Midbrain (tissue), 1 donor: ENCODE measurements around the gene CLCN7.
"Not testable (repeated sequence)": the region's sequence is repeated elsewhere in the genome, so short reads cannot be mapped to it uniquely, and the experiment has no call there.

Experiments used
- DNase-seq: peaks from one replicate; lab custom pipeline; 2025; lab: John Stamatoyannopoulos, UW

CLCN7 gene

GRCh38 chr16:1487395-1488053 is 12.7 kb upstream of the CLCN7 start:
- DNase-seq = no peak

DNA sequence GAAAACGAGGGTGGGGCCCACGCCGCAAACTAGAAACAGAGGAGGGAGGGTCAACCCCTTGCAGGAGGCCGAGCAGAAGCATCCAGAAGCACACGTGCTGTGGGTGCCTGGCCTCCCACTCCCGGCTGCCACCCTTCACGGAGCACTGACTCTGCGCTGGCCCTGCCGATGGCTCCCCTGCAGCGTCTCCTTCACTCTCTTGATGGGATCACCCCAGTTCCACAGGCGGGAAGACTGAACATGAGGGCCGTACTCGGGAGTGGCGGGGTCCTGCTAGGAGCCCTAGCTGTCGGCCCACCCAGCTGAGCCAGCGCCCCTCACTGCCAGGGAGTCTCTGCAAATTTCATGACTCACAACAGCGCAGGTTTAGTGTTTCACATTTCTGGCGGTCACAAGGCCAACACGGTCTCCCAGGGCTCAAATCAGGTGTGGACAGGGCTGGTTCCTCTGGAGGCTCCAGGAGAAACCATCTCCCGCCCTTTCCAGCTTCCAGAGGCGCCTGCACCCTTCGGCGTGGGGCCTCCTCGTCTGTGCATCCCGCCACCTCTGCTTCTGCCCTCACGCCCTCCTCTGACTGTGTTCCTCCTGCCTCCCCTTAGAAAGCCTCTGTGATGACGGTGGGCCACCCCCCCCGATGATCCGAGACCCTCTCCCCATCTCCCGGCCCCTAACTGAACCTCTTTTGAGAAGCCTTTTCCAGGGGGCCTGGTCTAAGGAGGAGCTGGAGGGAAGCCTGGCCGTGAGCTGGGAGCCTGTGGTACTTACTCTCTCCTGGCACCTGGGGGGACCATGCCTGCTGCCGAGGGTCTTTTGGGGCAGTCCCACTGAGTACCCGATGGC is 11.9 kb upstream of the CLCN7 start:
- DNase-seq = no peak

- DNase-seq = no peak
Measured at GRCh38 chr16:1485847-1486496, 11.1 kb upstream of the CLCN7 start.

DNA sequence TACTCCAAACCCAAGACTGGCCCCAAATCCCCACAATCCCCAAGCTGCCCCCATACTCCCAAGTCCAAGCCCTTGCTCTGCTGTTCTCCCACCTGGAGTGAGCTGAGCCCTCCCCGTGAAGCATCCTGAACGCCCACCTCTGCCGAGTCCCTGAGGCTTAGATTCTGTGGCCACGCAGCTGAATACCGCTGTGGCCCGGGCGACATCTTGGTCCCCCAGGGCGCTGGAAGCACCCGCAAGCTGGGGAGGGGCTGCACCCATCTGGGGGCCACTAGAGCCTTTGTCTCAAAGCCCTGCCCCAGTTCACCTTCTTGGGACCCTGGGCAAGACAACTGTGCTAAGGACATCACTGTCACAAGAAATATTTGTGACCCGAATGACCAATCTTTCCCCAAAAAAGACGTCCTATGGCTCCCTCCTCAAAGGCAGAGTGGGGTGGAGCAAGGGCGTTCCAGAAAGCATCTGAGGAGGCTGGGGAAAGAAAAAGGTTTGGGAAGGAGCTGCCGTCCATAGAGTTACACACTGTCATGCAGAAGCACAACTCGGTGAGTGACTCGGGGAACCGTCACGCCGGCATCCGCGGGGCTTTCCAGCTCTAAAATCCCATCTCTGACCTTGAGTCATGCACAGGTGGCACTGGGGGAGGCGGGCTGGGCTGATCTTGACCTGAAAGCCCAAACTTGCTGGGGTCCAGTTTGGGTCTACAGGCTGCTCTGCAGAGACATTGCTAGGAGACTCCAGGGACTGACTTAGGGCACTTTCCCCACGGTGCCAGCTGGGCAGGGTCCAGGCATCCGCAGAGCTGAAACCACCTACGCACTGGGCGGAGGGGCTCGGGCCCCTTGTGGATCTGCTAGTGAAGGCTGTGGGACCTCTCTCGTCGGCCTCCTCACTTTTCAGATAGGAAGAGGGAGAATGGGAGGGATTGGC is 7.3 kb upstream of the CLCN7 start:
- DNase-seq = no peak

GRCh38 chr16:1478937-1479336 is 4.1 kb upstream of the CLCN7 start:
- DNase-seq = not testable (repeated sequence)

GRCh38 chr16:1477033-1477432 is 2.2 kb upstream of the CLCN7 start:
- DNase-seq = no peak

- no peak for DNase-seq
Measured at GRCh38 chr16:1475552-1476114, 805 bp upstream of the CLCN7 start.

DNA sequence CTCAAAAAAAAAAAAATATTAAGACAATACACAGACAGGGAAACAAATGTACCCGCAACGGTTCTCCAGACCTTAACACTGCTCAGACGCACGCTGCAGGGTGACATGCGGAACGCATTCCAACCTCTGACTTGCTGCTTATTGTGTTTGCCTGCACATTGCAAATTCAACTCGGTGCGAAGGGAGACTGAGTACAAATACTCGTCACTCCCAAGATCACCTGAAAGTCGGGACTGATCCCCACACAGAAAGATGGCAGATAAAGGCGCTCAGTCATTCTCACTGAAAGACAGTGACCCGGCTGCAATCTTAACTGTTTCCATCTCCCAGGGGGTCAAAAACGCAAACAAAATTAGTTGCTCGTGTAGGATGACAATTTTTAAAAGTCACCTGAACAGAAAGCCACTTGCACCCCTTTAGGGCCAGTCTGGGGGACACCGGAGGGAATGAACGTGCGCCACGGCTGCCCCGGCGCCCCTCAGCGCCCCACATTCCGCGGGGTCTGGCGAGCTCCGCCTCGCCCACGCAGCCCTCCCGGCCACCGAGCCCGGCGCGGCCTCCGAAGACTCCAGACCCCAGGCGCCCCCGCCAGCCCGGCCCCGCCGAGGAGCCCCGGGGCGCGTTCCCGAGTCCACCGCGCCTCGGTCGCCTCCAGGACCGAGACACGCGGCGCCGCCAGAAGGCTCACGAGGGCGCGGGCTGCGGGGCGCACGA is 589 bp downstream of the CLCN7 start:
- no peak for DNase-seq

DNA sequence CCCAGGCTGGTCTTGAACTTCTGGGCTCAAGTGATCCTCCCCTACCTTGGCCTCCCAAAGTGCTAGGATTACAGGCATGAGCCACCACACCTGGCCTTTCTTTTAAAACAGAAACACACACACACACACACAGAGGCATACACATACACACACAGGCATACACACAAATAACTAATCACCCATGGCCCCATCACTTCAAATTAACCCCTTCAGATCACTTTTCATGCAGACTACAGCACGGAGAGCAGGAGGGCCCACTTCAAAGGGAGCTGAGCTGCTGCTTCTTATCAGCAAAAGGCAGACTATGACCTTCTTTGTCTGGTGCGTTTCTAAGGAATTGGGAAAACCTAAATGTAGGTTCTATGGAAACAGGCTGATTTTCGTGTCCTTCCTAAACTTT is 1.9 kb downstream of the CLCN7 start:
- DNase-seq = no peak

DNA sequence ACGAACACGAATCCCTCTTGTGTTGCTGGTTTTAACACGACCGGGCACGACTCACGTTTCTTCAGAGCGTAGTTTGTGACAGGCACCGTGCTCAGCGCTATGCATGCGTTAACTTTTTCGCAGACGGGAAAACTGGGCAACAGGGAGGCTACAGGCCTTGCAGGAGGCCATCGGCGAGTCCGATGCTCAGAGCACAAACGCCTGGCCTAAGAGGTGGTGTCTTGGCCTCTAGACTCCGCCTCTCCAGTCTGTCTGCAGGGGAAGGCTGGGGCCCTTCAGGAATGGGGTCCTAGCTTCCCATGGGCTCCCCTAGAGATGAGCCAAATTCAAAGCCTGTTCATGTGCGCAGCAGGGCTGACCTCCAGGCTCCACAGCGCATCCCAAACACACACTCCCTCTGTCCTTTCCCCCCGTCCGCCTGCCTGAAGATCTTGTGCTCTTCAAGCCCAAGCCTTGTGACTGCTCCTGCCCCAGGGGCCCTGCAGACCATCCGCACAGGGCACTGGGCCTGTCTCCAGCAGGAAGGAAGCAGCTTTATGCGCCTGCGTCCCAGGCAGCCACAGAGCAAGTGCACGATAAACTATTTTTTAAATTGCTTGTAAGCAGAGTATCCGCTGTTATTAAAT is 3.1 kb downstream of the CLCN7 start:
- no peak for DNase-seq

- DNase-seq = no peak
Measured at GRCh38 chr16:1470481-1471251, 4.2 kb downstream of the CLCN7 start.

DNA sequence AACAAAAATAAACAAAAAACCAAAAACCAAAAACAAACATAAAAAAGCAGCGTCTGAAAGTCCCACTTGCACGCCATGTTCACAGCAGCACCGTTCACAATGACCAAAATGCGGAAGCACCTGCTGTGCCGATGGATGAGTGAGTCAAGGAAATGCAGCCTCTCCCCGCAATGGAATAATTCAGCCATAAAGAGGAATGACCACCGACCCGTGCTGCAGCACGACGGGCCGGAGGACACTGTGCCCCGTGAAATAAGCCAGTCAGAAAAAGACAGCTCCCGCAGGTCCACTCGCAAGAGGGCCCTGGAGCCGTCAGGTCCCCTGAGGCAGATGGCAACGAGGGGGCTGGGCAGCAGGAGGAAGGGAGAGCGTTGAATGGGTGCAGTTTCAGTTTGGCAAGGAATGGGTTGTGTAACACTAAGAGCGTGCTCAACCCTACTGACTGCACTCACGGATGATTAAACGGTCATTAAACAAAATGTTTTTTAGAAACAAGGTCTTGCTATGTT is 5.1 kb downstream of the CLCN7 start:
- DNase-seq = no peak

DNA sequence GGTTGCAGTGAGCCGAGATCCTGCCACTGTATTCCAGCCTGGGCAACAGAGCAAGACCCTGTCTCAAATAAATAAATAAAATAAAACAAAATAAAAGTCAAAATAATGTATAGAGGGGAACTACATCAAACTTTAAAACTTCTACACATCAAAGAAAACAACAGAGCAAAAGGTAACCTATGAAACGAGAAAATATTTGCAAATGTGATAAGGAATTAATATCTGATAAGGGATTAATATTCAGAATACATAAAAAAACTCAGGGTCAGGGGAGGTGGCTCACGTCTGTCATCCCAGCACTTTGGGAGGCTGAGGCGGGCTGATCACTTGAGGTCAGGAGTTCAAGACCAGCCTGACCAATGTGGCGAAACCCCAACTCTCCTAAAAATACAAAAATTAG is 5.7 kb downstream of the CLCN7 start:
- DNase-seq = not testable (repeated sequence)

- DNase-seq = no peak
Measured at GRCh38 chr16:1468426-1468810, 6.4 kb downstream of the CLCN7 start.

DNA sequence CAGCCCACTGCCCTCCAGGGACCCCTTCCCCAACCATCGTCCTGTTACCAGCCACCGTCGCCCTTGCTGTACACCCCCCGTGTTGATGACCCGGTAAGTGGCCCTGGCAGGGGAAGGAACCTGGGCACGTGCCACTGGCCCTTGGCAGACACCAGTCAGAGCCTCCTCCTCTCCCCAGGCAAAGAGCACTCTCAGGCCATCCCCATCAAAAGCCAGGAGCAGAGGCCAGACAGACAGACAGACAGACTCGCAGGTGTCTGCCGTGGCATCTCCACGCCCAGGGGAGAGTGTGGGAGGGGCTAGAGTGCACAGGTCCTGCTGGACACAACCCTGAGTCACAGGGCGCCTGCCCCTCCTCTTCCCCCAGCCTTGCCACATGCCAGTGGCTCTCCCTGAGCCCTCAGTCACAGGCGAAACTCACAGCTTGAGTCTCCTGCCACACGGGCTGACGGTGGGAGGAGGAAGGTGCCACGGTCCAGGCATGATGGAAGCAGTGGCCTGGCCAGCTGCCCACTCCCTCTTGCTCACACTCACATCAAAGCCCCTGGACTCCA is 7.8 kb downstream of the CLCN7 start:
- no peak for DNase-seq

DNA sequence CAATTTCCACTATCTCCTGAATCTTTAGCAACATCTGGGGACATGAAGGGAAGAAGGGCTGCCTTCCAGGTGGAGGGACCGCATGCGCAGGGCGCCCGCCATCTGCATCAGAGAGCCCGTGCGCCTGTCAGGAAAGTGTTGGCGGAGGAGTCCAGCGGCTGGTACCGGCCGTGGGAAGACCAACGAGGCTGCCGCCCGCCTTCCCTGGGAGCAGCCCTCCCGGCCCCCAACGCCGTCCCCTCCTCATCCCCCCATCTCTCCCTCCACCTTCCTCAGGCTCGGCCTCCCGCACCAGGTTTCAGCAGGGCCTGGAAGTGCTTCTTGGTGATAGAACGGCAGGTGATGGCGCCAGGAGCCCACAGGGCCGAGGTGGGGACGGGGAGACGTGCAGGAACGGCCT is 8.8 kb downstream of the CLCN7 start:
- no peak for DNase-seq

- no peak for DNase-seq
Measured at GRCh38 chr16:1465567-1465915, 9.3 kb downstream of the CLCN7 start.

DNA sequence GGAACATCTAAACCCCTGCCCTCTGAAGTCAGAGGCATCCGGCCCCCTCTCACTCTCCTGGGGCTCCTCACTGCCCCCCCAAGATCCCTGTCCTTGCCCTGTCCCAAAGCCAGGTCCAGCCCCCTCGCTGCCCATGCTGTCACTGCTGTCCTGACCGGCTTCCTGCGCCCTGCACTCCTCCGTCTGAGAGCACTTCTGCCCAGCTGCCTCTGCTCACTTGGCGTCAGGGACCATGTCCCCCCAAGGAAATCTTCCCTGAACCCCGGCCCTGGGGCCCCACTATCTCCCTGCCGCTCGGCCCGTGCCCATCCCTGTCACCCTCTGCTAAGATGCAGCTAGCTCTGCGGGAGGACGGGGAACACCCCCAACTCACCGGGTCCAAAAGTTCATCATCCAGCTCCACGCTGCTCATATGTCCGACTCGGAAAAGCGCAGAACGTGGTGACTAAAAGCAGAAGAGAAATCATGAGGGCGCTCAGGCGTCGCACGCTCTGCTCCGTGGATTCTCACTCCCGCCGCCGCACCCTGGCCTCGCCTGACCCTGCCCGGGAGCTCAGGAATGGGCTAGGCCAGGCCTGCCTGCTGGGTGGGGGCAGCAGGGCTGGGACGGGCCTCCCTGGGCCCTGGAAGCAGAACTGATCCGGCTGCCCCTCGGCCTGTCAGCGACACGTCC is 9.8 kb downstream of the CLCN7 start:
- no peak for DNase-seq
